ENCODE data around the gene TUBA3E.

GRCh38 chr2:130190237-130190636 is 8.0 kb downstream of the TUBA3E start:
- TF ChIP-seq CTCF (IDR thresholded peaks at IDR 0.05) (no peak), RARB (CRISPR knock-in tag; IDR thresholded peaks at IDR 0.05) (no peak), RAD21 (conservative IDR thresholded peaks at IDR 0.05 in 1 of 2, IDR thresholded peaks at IDR 0.05 in 1 of 2) (no peak), CEBPB (IDR thresholded peaks at IDR 0.05) (no peak), JUN (IDR thresholded peaks at IDR 0.05) (no peak), BCL3 (IDR thresholded peaks at IDR 0.05) (no peak), CBX2 (IDR thresholded peaks at IDR 0.05; ENCODE audit: borderline replicate concordance, low read depth) (no peak), POLR2A (IDR thresholded peaks at IDR 0.05; ENCODE audit: low read length) (no peak), SMC3 (IDR thresholded peaks at IDR 0.05) (no peak), CHD4 (IDR thresholded peaks at IDR 0.05; ENCODE audit: borderline replicate concordance) (no peak), REST (IDR thresholded peaks at IDR 0.05) (no peak), HMGXB4 (CRISPR knock-in tag; IDR thresholded peaks at IDR 0.05; ENCODE audit: borderline replicate concordance) (no peak), NPAS2 (CRISPR knock-in tag; IDR thresholded peaks at IDR 0.05; ENCODE audit: borderline replicate concordance) (no peak), CHD2 (IDR thresholded peaks at IDR 0.05; ENCODE audit: low read length, partially characterized antibody) (no peak)

Measured in A549 (cell line).